Urothelium cell line (cell line): ENCODE measurements around the gene RARG.
"Not testable (repeated sequence)": the region's sequence is repeated elsewhere in the genome, so short reads cannot be mapped to it uniquely, and the experiment has no call there.

Experiments
- DNase-seq: peaks from one replicate; pipeline ENCODE4 v3.0.0; 2011; ENCODE audit warnings: low spot score, mixed read lengths
- FAIRE-seq: peaks from 2 replicates; lab custom pipeline; 2011; peaks lifted over from hg19 to GRCh38; lab: Jason Lieb, UNC

The RARG gene

DNA sequence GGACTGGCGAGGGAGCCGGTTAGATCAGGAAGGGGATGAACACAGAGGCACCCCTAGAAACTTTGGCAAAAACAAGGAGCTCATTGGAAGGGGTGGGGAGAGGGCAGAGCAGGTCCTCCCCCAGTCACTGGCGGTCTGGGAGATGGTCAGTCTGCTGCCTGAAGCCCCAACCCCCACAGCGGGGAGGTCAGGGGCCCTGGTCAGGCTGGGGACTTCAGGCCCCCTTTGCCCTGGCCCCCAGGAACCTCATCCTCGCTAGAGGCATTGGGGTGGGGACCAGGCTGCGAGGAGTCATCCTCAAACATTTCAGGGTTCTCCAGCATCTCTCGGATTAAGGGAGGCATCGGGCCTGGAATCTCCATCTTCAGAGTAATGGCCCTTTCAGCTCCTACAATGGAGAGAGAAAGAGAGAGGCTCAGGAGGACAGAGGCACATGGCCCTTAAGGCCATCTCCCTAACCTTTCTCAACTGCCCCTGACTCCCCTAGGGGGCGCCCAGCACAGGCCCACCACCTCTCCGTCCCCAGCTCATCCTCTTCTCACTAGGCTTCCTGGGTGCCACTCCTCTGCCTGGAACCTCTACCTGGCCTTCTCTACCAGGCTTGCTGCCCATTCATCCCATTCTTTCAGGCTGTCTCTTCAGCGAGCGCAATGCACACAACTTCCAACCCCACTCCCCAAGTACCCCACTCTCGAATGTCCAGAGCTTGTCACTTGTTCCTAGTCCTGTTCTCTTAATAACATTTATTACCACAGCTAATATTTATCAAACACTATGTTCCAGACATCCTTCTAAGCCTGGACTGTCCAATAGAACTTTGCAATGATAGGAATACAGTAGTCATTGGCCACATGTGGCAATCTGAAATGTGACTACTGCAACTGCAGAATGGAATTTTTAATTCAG, 20.3 kb downstream of the RARG start:
- DNase-seq: no peak

DNA sequence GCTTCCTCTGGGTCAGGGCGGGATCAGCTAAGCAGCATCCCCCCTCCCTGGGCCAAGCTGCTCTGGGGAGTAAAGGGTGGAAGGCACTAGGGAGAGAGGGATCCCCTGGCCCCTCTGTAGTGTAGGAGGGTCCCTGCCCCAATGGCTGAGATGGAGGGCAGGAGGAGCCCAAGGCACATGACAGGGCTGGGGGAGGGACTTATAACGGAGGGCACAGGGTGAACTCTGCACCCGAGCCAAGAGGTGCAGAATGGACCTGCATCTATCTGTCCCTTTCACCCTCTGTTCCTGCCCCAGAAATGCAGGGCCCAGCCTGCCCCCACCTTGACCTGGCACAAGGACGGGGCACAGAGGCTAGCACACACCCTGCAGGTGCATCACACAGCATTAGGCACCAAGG, 21.2 kb downstream of the RARG start:
- FAIRE-seq: no peak

More for the DNA sequence above, 20.3 kb downstream of the RARG start:
- no peak for FAIRE-seq

DNA sequence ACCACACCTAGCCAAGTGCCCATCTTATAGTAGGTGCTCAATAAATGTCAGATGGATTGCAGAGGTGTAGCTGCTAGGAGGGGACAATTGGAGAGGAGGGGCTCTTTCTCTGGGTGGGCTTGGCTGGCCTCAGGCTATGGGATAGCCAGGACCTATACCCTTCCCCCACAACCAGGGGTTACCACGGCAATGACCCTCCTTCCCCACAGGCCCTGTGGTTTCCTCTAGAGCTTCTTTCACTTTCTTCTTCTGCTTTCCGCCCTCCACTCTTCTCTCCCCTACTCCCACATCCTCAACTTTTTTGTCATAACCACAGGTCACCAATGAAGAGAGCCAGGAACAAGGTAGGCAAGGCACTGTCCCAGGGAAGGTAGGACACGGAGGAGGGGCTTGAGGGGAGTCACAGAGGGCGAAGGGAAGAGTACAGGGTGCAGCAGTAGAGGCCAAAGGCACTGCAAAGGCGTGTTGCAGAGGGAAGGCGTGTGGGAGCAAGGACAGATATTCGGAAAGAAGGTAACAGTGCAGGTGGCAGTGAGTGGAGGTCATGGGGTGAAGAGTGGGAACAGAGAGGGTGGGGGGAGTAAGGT, 23.0 kb downstream of the RARG start:
- FAIRE-seq: no peak
- no peak for DNase-seq

More for the DNA sequence above, 21.2 kb downstream of the RARG start:
- DNase-seq: no peak

DNA sequence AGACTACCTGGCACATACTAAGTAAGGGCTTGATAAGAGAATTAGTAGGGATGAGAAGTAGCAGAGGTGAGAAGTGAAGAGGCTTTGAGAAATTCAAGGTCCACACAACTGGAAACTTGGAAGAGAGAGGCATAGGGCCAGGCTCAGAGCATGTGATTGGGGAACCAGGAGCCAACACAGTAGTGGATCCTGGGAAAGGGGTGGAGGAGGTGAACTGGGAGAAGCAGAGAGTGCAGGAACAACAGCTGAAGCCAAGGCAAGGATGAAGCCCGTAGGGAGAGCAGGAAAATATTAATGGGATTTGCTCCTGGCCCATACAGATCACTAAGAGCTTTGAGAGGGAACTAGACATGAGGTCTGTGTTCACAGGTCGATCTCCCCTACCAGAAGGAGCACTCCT, 23.6 kb downstream of the RARG start:
- DNase-seq (no peak), FAIRE-seq (no peak)

DNA sequence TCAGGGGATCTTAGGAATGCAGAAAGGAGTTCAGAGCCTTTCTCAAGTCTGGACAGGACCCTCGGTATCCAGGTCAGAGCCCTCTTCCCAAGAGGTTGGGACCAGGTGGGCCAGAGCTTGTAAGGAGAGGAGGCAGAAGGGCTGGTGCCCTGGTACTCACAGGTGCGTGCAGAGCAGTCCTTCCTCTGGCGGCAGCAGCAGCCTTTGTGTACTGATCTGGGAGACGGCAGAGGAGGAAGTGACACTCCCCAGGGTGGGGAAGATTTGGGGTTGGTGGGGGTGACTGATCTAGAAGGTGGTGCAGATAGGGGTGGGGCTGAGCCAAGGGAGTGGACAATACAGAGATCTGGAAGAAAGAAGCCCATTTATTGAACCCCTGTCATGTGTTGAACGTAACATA, 25.0 kb downstream of the RARG start, which contains the start of gene ITGB7:
TSS of gene ITGB7 (minus strand) at position 210 of the 400 bp plus-strand sequence. CDS start 6,808 bp downstream, outside the sequence.
- DNase-seq (no peak), FAIRE-seq (no peak)

DNA sequence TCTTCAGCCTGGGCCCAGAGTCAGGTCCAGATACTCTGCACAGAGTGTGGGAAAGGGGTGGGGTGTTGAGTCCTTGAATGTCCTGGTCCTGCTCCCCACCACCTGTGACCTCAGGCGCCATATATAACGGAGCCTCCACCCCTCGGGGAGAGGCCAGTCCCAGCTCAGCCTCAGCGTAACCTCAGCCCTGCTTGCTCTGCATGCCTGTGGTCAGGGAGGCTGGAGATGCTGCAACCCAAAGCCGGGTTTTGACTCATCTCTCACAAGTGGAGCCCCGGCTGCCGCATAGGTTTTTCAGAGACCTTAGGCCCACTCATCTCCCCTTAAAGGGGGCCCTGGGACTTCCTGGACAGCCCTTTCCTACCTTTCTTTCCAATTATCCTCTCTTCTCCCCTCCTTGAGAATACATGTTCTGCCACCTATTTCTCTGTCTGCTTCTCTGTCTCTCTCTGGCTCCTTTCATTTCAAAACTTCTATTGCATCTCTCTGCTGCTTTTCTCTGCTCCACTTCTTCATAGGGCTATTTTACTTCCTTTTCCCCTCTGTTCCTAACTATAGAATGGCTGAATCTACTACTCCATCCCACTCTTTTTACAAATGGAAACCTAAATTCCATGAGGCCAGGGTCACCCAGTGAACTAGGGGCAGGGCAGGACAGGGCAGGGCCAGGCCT, 26.1 kb downstream of the RARG start:
- no peak for FAIRE-seq

DNA sequence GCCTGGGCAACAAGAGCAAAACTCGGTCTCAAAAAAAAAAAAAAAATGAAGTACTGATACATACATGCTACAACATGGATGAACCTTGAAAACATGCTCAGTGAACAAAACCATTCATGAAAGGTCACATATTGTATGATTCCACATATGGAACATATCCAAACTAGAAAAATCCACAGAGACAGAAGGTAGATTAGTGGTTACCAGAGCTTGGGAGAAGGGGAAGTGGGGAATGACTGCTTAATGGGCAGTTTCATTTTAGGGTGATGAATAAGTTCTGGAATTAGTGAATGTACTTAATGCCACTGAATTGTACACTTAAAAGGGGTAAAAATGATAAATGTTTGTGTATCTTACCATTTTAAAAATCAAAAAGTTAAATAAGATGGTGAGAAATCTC, 27.7 kb downstream of the RARG start:
- DNase-seq (no peak), FAIRE-seq (no peak)

More for the DNA sequence above, 26.1 kb downstream of the RARG start:
- peak; percentile 86 for DNase-seq

DNA sequence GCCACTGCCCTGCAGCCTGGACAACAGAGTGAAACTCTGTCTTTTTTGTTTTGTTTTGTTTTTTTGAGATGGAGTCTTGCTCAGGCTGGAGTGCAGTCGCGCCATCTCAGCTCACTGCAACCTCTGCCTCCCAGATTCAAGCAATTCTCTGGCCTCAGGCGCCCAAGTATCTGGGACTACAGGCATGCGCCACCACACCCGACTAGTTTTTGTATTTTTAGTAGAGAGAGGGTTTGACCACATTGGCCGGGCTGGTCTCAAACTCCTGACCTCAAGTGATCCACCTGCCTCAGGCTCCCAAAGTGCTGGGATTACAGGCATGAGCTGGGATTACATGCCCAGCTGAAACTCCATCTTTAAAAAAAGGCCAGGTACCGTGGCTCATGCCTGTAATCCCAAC, 29.7 kb downstream of the RARG start:
- FAIRE-seq, DNase-seq: not testable (repeated sequence)

DNA sequence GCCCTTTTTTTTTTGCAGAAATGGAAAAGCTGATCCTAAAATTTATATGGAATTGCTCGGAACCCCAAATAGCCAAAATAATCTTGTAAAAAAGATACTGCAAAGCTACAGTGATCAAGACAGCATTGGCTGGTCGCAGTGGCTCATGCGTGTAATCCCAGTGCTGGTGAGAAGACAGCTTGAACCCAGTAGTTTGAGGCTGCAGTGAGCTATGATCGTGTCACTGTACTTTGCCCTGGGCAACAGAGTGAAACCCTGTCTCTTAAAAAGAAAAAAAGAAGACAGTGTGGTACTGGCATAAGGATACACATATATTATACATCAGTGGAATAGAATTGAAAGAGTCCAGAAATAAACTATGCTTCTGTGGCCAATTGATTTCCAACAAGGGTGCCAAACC, 30.4 kb downstream of the RARG start:
- DNase-seq: no peak
- no peak for FAIRE-seq

DNA sequence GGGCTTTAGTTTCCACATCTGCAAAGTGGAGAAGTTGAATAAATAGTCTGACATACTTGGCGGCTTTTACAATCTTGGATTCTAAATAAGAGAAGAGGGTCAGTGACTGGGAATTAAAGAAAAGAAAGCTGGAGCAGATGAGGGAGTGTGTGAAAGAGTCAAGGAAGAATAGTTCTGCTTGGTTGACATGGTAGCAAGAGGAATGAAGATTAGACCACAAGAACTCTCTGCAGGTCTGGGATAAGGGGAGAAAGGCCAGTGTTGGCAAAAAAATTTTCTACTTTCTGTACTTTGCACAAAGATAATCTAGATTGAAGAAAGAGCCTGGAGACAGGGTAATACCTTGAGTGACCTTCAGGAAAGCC, 30.9 kb downstream of the RARG start:
- FAIRE-seq (no peak), DNase-seq (no peak)

DNA sequence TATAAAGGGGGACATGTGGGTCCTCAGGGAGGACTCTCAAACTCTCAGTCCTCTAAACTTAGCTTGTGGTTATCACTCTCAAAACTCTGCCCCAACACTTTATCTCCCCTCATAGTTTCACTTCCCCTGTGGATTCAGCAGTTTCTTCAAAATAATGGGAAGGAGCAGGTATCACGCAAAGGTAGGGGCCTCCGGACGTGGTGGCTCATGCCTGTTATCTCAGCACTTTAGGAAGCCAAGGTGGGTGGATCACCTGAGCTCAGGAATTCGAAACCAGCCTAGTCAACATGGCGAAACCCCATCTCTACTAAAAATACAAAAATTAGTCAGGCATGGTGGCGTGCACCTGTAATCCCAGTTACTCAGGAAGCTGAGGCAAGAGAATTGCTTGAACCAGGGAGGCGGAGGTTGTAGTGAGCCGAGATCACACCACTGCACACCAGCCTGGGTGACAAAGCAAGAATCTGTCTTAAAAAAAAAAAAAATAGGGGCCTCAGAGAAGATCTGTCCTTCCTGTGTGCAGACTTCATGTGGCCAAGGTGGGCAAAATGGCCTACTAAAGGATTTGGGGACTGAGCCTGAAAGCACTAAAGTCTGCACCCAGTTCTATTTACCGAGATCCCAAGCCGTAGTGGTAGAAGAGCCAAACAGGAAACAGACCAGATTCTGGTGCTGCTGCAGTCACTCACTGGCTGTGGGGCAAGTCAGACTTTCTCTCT, 31.4 kb downstream of the RARG start:
- no peak for FAIRE-seq
- DNase-seq: no peak

DNA sequence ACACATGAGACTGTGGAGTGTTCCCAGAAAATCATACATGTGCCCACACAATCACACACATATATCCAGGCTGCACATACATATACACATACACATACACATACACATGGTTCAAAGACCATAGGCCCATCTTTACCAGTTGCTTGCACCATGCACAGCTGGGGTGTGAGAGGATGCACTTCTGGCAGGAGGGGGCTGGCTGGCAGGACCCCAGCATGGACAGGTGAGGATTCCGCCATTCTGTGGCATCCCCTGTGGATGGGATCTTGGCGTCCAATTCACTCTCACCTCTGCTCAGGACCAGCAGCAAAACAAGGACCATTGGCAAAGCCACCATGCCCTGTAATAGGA, 31.9 kb downstream of the RARG start:
- DNase-seq (no peak), FAIRE-seq (no peak)

DNA sequence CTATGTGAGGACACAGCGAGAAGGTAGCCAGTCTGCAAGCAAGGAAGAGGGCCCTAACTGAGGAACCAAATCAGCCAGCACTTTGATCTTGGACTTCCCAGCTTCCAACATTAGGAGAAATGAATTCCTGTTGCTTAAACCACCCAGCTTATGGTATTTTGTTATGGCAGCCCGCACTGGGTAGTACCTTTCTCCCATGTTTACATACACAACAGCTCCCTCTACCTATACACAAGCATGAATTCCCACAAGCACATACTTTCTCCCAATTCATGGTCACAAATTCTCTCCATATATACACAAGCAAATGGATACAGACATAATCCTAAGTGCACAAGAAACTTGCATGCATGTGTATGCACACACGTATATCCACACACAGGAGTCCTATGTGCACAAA, 32.3 kb downstream of the RARG start:
- FAIRE-seq (no peak), DNase-seq (no peak)

DNA sequence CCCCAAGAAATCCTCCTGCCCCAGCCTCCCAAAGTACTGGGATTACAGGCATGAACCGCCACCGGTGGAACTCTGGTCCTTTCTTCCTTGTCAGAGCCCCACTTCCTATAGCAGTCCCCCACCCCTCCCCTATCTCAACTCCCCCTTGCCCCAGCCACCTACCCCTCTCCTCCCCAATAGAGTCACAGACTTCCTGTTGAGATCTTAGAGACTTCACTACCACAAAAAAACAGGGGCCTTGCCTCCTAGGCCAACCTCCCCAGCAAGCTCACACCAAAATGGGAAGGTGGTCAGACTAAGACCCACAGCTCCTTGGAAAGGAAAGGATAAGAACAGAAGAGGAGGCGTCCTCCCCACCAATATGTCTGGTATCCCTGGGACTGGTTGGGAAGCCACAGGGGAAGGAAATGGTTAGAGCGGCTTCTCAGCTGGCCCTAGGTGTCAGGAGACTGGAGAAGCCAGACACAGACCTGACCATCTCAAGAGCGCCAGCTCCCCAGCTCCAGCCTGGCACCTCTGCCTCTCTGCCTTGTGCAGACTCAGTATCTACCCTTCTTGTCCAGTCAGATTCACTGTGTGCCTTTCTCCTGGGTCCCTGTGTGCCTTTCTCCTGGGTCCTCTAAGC, 33.4 kb downstream of the RARG start:
- FAIRE-seq: no peak
- no peak for DNase-seq

DNA sequence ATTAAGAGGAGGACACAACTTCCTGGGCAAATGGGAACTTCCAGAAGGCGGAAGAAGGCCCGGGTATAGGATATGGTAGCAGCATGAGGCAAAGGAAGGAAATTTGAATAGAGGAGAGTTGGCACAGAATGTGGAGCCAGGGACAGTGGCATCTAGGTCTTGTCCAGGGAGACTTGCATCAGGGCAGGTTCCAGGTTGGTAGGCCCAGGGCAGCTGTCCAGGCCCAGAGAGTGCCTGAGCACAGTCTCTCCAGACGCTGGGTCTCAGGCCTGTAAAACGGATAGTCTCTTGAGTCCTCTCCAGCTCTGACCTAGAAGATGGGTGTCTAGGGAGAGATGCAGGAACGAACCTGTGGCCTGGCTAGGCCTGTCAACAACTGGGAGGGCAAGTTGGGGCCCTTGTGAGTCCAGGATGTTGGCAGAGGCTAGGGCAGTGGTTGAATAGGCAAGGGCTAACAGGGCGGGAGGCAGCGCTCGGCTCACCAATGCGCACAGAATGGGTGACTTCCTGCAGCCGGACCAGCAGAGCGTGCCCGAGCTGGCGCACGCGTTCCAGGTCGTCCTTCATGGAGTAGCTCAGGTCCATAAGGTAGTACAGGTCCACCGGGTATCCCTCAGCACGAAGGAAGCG, 34.9 kb downstream of the RARG start:
- no peak for DNase-seq
- FAIRE-seq: no peak

DNA sequence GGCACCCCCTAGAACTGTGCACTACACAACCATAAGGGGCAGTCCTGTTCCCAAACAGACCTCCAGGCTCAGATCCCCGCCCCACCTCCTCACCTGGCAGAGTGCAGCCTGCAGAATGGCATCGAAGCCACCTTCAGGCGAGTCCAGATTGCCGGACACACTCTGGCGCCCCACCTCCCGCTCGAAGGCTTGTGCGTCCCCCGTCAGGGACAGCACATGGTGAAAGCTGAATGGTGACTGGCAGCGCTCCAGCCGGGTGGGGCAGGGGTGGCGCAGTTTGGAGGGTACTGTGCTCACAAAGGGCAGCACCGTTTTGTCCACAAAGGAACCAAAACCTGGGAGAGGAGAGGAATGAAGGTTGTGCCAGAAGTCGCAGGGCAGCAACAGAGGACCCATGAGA, 35.5 kb downstream of the RARG start:
- DNase-seq (no peak), FAIRE-seq (no peak)

DNA sequence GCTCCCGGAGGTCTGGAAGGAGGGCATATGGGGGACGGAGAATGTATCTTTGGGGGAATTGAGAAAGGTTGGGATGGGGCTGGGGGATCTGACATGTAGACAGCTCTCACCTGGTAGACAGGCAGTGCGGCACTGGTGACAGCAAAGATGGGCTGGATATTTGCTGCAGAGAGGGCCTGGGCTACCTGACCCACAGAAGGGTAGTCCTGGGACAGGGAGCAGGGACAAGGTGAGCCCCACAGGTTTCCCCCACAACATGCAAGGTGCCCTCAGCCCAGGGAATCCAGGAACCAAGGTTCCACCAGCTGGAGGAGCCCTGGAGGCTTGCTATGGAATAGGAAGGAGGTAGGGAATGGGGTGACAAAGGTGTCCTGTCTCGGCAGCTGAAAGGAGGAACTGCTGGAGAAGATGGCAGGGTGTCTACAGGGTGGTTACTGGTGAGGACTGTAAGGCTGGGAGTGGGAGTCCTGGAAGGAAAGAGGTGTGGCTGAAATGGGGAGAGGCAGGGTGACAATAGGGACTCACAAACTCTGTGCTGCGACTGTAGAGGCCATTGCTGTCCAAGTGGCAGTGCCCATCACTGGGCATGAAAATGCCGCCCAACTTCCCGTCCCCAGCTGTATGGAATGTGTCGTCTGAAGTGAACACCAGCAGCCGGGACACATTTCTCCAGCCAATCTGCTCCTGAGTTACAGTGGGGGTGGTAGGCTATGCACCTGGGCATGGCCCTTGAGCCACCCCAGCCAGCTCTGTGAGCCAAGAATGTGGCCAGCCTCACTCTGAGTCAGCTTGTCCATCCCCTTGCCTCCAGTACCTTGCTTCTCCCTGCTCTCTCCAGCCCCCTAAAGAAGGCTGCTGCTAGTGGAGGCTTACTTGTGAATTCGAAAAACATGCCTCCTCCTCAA, 36.2 kb downstream of the RARG start:
- FAIRE-seq (no peak), DNase-seq (no peak)

DNA sequence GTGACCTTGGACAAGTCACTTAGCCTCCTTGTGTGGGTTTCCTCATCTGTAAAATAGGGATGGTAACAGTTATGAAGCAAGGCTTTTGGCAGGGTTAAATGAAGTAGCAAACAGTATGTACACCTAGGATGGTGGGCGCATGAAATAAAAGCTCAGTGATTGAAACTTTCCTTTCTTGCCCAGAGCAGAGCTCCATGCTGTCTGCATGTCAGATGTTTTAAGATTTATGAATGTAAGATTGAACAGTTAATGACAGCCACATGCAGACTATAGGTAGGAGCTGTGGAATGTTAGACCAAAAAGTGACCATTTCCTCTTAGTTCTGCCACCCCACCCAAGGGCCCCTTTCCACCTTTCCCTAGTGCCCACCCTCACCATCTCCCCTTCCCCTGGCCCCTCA, 37.0 kb downstream of the RARG start:
- DNase-seq: no peak
- FAIRE-seq: no peak

DNA sequence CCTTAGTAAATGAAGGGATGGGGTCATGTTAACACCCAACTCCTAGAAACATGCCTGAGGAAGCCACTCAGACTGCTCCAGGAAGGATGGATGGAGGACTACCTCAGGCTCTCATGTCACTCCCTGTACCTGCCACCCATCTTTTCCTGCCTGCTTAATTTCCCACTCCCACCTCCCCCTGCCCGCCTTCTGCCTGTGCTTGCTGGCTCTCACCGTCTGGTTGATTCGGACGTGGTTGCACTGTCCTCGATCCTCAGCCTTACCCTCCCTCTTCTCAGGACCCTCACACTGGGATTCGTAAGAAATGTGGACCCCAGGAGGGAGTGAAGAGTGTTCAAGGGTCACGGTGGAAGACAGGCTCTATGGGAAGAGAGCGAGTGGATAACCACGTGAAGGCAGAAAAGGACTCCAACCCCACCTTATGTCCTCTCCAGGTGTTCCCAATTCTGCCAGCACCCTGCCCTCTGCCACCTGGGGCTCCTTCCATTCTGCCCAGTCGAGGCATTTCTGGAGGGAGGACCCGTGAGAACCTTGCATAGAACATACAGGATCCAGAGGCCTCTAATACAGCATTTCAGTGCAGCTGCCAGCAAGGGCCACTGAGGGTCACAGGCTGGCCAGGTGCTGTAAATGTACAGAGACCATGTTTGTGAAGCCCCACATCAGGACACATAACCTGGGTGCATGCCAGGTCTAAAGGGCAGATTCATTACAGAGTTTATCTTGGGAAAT, 37.9 kb downstream of the RARG start:
- DNase-seq (no peak), FAIRE-seq (peak; percentile 59)
